OCI-LY3 (cell line): ENCODE measurements around the gene KIFAP3.

Experiments
- CTCF ChIP-seq: fragments of 200-600, 300-600 bp; sonication (generic); IDR thresholded peaks from 2 replicates; pipeline ENCODE4 v1.5.1; 2014; ENCODE audit warnings: antibody characterized with exemption, low read length, low read depth
- EZH2phosphoT487 ChIP-seq: fragments of 200-600 bp; shearing (Covaris generic); IDR thresholded peaks from 2 replicates; pipeline ENCODE4 v1.6.1; 2018; ENCODE audit warnings: antibody characterized with exemption, mixed run types, low read depth

- TF ChIP-seq CTCF = no peak
- TF ChIP-seq EZH2phosphoT487 = no peak
Measured at GRCh38 chr1:169924063-169924462, 150.4 kb downstream of the KIFAP3 start.
